HG02588 (cell line): ENCODE data around the gene COPZ1.

ENCODE experiments used
- ATAC-seq: cut with Tn5 transposase; IDR thresholded peaks from one replicate; pipeline ENCODE4 v1.9.1; 2021; ENCODE audit warnings: mild to moderate bottlenecking, moderate library complexity; ENCODE audit not compliant: unreplicated experiment

The COPZ1 gene

DNA sequence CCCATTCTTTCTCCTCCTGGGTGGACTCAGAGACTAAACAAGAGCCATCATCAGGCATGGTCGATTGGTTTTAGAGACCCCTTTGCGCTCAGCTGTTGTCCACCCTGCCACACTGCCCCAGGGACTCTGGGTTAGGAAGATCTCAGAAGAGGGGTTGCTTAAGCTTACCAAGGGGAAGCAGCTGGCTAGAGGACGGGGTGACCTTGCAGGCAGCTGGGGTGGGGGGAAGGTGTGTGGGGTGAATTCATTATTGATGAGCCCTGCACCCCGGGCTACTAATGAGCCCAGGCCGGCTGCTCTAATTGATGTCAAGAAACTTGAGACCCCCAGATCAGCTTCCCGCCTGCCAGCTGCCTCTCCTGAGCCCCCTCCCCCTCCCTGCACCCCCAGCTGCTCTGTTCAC is 68.3 kb downstream of the COPZ1 start:
- no peak for ATAC-seq

DNA sequence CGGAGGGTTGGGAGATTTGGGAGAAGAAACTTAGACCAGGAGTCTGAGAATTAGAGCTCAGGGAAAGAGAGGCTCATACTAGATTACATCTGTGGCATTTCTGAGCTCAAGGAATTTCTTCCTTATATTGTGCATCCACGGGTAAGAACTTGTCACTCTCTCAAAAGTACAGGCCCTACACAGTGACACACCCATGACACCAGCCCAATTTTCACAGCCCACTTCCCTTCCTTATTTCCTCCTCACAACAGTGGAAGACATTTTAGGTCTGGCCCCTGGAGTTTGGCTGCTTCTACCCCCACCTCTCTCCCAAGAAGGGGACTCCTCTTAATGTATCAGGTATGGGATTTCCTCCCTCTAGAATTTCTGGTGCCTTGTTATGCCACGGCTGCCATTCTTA is 68.8 kb downstream of the COPZ1 start:
- ATAC-seq = no peak

DNA sequence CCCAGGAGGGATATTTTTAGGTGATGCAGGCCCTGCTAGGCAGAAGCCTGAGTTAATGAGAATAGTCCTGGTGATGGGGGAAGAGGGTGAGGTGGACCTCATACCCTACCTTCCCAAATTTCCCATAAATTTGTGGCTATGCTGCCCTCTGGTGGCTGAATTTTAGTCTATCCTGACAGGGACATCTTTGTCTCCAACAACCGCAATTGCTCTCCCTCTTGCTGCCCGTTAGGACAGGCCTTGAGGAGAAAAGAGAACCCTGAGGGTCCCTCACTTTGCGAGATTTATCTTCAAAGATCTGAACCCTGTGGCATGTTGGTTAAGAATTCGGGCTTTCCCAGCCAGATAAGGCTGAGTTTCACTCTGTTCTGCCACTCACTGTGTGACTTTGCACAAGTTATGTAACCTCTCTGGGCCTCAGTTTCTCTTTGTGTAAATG is 69.4 kb downstream of the COPZ1 start:
- no peak for ATAC-seq

DNA sequence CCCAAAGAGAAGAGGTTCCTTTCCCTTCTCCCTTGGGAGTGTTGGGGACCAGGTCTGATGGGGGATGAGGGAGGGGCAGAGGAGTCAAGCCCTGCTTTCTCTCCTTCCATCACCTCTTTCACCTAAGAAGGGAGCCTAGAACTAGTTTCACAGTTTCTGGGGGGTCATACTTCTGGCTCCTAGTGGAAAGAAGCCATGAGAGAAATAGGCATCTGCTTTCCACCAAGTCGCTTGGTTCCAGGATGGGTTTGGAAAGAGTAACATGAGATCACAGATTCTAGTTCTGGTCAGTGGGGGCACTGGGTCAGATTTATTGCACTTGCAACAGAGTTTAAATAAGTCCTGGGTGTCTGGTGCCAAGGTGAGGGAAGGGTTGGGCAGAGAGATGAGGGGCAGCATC is 70.1 kb downstream of the COPZ1 start:
- no peak for ATAC-seq

DNA sequence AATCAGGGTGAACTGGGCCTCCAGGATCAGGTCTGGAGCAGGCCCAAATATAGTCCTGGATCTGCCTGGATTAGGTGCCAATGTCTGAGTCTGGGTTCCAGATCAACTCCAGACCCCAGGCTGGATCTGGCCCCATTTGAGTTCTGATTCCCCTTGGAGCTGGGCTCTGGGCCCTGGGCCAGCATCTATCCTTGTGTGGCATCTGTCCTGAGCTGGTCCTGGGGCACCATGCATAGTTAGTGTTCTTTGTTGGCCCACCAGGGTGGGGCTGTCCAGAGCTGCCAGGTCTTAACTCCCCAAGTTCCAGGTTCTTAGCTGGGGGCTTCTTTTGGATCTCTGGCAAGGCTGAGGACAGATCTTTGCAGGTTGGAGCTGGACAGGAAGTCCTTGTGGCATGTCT is 70.6 kb downstream of the COPZ1 start:
- no peak for ATAC-seq

DNA sequence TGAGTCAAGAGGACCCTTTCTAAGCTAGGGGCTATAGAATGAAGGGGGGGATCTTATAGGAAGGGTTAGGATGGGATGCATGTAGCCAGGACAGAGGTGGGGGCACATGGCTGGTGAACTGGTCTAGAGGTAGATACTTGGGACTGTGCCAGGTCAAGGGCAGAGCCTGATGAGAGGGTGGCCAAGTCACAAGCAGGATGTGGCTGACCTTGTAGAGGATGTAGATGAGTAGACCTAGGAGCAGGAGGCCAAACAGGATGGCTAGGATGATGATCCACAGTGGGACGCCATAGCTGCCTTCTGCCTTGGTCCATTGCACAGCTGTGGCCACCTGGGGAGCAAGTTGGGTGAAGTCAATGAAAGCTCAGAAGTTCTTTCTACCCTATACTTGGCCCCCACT is 72.2 kb downstream of the COPZ1 start:
- no peak for ATAC-seq

DNA sequence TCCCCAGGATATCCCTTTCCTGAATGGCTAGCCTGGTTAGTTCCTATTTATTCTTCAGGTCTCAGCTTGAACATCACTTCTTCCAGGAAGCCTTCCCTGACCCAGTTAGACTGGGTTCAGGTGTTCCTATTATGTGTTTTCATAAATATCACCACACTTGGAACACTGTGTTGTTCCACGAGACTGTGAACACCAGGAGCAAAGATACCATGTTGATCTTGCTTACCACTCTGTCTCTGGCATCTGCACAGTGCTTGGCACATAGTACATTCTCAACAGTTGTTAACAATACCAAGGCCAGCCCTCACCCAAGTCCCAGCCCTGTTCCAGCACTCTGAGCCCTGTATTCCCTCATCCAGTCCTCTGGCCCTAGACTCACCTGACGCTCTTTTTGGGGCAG is 73.3 kb downstream of the COPZ1 start:
- no peak for ATAC-seq

DNA sequence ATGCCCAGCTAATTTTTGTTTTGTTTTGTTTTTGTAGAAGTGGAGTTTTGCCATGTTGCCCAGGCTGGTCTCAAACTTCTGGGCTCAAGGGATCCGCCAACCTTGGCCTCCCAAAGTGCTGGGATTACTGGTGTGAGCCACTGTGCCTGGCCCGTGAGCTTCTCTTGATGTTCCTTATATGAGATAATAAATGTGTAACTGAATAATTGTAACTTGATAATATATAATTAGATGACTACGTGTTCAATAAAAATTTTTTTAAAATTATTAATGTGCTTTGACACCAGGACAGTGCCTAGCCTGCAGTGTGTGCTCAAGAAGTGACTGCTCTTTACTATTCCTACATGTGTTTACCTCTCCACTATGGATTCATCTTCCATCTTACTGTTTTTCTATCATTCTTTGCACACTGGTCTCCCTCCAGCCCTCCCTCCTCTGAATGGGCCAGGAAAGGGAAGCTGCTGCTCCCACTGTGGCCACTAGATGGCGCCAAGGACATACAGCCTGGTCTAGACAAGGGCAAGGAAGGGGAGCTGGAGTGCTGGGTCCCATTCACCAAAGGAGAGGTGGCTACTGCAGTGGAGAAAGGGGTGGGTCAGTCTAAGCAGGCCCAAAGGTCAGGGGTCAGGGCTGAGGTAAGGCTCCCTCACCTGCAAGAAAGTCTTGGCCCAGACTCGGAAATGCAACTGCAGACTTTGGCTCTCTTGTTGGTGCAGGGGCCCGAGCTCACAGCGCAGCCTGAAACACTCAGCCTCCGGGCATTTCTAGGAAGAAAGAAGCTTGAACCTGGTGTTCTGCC is 74.3 kb downstream of the COPZ1 start:
- no peak for ATAC-seq

DNA sequence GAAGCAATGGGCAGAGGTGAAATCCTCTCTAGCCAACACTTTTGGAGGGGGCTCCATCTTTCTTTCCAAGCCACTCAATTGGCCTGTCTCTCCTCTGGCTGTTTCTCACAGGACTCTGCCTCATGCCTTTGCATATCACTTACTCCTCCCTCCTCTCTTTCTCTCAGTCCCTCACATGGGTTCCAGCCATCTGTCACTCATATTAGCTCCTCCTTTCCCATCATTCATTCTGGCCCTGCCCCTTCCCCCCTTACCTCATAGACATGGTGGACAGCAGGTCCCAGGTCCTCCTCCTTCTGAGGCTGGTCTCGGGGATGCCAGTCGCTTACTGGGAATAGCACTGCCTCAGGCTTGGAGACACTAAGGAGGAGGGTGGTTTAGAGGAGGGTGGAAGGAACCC is 76.2 kb downstream of the COPZ1 start:
- no peak for ATAC-seq
